Measurements from ENCODE around the gene LAGE3. TPM values are rescaled to one million over a fixed set of nuclear protein-coding genes. Genes with fewer than 3 reads are reported as not detected.

The LAGE3 gene
- total and polyA plus RNA-seq, 2 donors (not counting 3 experiments of a cell fraction or from before 2014, with no cell fraction given): 14.3 to 31.9 TPM

GRCh38 chrX:154495472-154495922 lies 16.4 kb upstream of the LAGE3 start:
- Histone ChIP-seq H2AFZ (ENCODE audit: low read depth, low read length) (no peak overlapping the region), H3K27me3 (ENCODE audit: control insufficient read depth in 2 of 2, insufficient read depth in 2 of 2, low read length in 2 of 2) (no peaks in the 10 kb centered on the region), H3K4me3 (replicated peaks in 1 of 3; ENCODE audit: insufficient read depth in 1 of 3, low read depth in 1 of 3, low read length in 3 of 3) (no peak overlapping the region), H3K9ac (replicated peaks; ENCODE audit: extremely low read depth, insufficient read depth, low read length) (no peak overlapping the region), H3K9me1 (replicated peaks; ENCODE audit: control insufficient read depth, extremely low read depth, insufficient read depth, low read length) (no peaks in the 10 kb centered on the region), H3K27ac (ENCODE audit: insufficient read depth, low read depth, low read length) (no peak overlapping the region), H3K4me2 (ENCODE audit: insufficient read depth, low read length) (no peak overlapping the region), H3K4me1 (ENCODE audit: control insufficient read depth, extremely low read depth, insufficient read depth, low read length) (no peaks in the 10 kb centered on the region), H3K9me3 (replicated peaks; ENCODE audit: control insufficient read depth, insufficient read depth, low read length) (no peaks in the 10 kb centered on the region), H3K79me2 (ENCODE audit: control insufficient read depth, insufficient read depth, low read length) (no peaks in the 10 kb centered on the region), H4K20me1 (replicated peaks; ENCODE audit: control insufficient read depth, extremely low read depth, insufficient read depth, low read length) (no peaks in the 10 kb centered on the region), H3K36me3 (ENCODE audit: control insufficient read depth in 2 of 2, extremely low read depth in 1 of 2, insufficient read depth in 2 of 2, low read length in 2 of 2) (no peaks in the 10 kb centered on the region)
- CTCF ChIA-PET: no interaction called here
- intact Hi-C loops (cut with micrococcal nuclease) (no loop called here), dilution Hi-C loops (cut with MboI; ENCODE audit: extremely low pct_ligation_motif_present, low sequenced_read_pairs) (no loop called here)
- POLR2A ChIA-PET: no interaction called here
- DNase-seq (ENCODE audit: low read depth, low spot score) (no peak), FAIRE-seq (no peak)
- no TSS peak for BruUV-seq (replicated peaks)
- TF ChIP-seq FOS (IDR thresholded peaks at IDR 0.05; ENCODE audit: borderline replicate concordance, insufficient read depth, low read length) (no peak), MYC (IDR thresholded peaks at IDR 0.05; ENCODE audit: low read depth, low read length) (no peak), EZH2 (IDR thresholded peaks at IDR 0.05; ENCODE audit: borderline replicate concordance, low read depth, low read length, severe bottlenecking) (no peak), POLR2A (IDR thresholded peaks at IDR 0.05; ENCODE audit: low read depth, low read length) (no peak), GATA2 (IDR thresholded peaks at IDR 0.05; ENCODE audit: insufficient read depth, insufficient read length, low read depth, low read length) (no peak), MAX (IDR thresholded peaks at IDR 0.05; ENCODE audit: insufficient read depth, insufficient read length) (no peak), CTCF (IDR thresholded peaks at IDR 0.05; ENCODE audit: extremely low read depth in 1 of 2, insufficient read depth in 1 of 2, low read depth in 1 of 2, low read length in 2 of 2) (no peak), POLR2AphosphoS5 (IDR thresholded peaks at IDR 0.05; ENCODE audit: insufficient read depth, low read depth, low read length) (no peak), JUN (IDR thresholded peaks at IDR 0.05; ENCODE audit: borderline replicate concordance, insufficient read depth, insufficient read length, low read depth) (no peak)

Data from endothelial cell of umbilical vein (primary cell).